ENCODE measurements around the gene TUBB4B.
A peak's percentile ranks its signal among the peaks of the same experiment; 100 is the strongest.

- TF ChIP-seq CTCF (IDR thresholded peaks at IDR 0.05) (no peak), POLR2A (IDR thresholded peaks at IDR 0.05) (peak; percentile 50)
Observed at GRCh38 chr9:137223078-137223970, 17.8 kb upstream of the TUBB4B start.
